K562 (cell line): ENCODE results near the gene NACAD. TPM values are rescaled to one million over a fixed set of nuclear protein-coding genes. Genes with fewer than 3 reads are reported as not detected.
A peak's percentile ranks its signal among the peaks of the same experiment; 100 is the strongest.

Source experiments
- ATAC-seq: fragments of 200-7000 bp; cut with Tn5 transposase; 3 replicates; pipeline ENCODE4 v1.9.1; 2020; ENCODE audit warnings: moderate library complexity
- BruUV-seq: library from RNA; stranded (reverse); fragments of 400-500 nt; replicated peaks from 2 replicates; lab custom pipeline; 2021; lab: Mats Ljungman, UMichigan
- CTCF ChIA-PET: fragments of 300-600 bp; formaldehyde crosslinking; extraction: SDS; loops from one replicate; lab custom pipeline; 2021; ENCODE audit warnings: low intra/inter-chr PET ratio; lab: Yijun Ruan, JAX
- POLR2A ChIA-PET: fragments of 300-600, 350-650 bp; sonication (Branson Sonifier 250); formaldehyde crosslinking; extraction: SDS; loops from one replicate; lab custom pipeline; 2021; ENCODE audit warnings: antibody characterized with exemption, inconsistent platforms; lab: Yijun Ruan, JAX
- DNase-seq, 4 experiments: peaks; one replicate each; pipeline versions ENCODE4 v3.0.0 to v3.0.0-alpha.2; 2011 to 2018; ENCODE audit warnings: low spot score in 3 of 4, mixed read lengths in 3 of 4; ENCODE audit errors: extremely low read depth in 1 of 4
- FAIRE-seq: peaks from 2 replicates; lab custom pipeline; 2011; peaks lifted over from hg19 to GRCh38; lab: Jason Lieb, UNC
- H2AFZ ChIP-seq: 2 replicates; pipeline ENCODE4 v1.6.0; 2011; ENCODE audit warnings: low read depth, low read length, control low read depth, inconsistent platforms
- H3K27ac ChIP-seq: fragments of 200-600 bp; 3 replicates; pipeline ENCODE4 v1.8.0; 2011; ENCODE audit warnings: low read depth, mild to moderate bottlenecking, control low read depth, inconsistent platforms, low read length, moderate library complexity, mixed read lengths; ENCODE audit errors: extremely low read depth
- H3K27me3 ChIP-seq, 2 experiments: fragments of 300-600 bp in 1 of 2; 2 replicates in 1 of 2; 3 replicates in 1 of 2; pipeline versions ENCODE4 v1.6.0 to v1.8.0; 2011; ENCODE audit warnings: inconsistent platforms in 2 of 2, low read length in 2 of 2, mild to moderate bottlenecking in 1 of 2, mixed read lengths in 1 of 2, moderate library complexity in 1 of 2; ENCODE audit not compliant: control insufficient read depth in 2 of 2, insufficient read depth in 2 of 2
- H3K36me3 ChIP-seq: fragments of 300-600 bp; 3 replicates; pipeline ENCODE4 v1.8.0; 2011; ENCODE audit warnings: mild to moderate bottlenecking, low read length, inconsistent platforms; ENCODE audit not compliant: control insufficient read depth, insufficient read depth
- H3K4me1 ChIP-seq, 2 experiments: fragments of 200-600 bp in 1 of 2; replicated peaks in 1 of 2; 2 replicates in 1 of 2; 3 replicates in 1 of 2; pipeline versions ENCODE4 v1.5.1 to v1.8.0; 2011; ENCODE audit warnings: inconsistent platforms in 2 of 2, low read length in 2 of 2, mild to moderate bottlenecking in 1 of 2, mixed read lengths in 1 of 2, moderate library complexity in 1 of 2; ENCODE audit not compliant: control insufficient read depth in 2 of 2, insufficient read depth in 2 of 2
- H3K4me2 ChIP-seq: 2 replicates; pipeline ENCODE4 v1.6.1; 2011; ENCODE audit warnings: low read length, control low read depth, inconsistent platforms, mixed read lengths; ENCODE audit not compliant: insufficient read depth
- H3K4me3 ChIP-seq: fragments of 200-600 bp; sonication (generic), shearing (Covaris generic); 2 replicates; pipeline ENCODE4 v1.5.1; 2016; ENCODE audit warnings: control low read depth, inconsistent platforms
- H3K79me2 ChIP-seq: fragments of 200-600 bp; 3 replicates; pipeline ENCODE4 v1.8.0; 2011; ENCODE audit warnings: low read length, inconsistent platforms; ENCODE audit not compliant: control insufficient read depth, insufficient read depth
- H3K9ac ChIP-seq, 2 experiments: 2 replicates each; pipeline versions ENCODE4 v1.6.0 to v1.6.1; 2011; ENCODE audit warnings: low read depth in 2 of 2, low read length in 2 of 2, control low read depth in 1 of 2, inconsistent platforms in 1 of 2, mild to moderate bottlenecking in 1 of 2, mixed read lengths in 1 of 2; ENCODE audit not compliant: insufficient read depth in 1 of 2
- H3K9me1 ChIP-seq: one replicate; pipeline ENCODE4 v1.6.0; 2011; ENCODE audit warnings: inconsistent platforms, mild to moderate bottlenecking, low read length, moderate library complexity; ENCODE audit not compliant: control insufficient read depth, insufficient read depth
- H3K9me3 ChIP-seq: replicated peaks from 2 replicates; pipeline ENCODE4 v1.5.1; 2011; ENCODE audit warnings: low read depth, low read length, inconsistent platforms; ENCODE audit not compliant: control insufficient read depth, insufficient read depth
- H4K20me1 ChIP-seq: replicated peaks from 2 replicates; pipeline ENCODE4 v1.6.1; 2011; ENCODE audit warnings: low read length, inconsistent platforms, mixed read lengths; ENCODE audit not compliant: control insufficient read depth, insufficient read depth
- ARID3B ChIP-seq: fragments of 250-450 bp; sonication (Bioruptor Pico); IDR thresholded peaks from 2 replicates; pipeline ENCODE4 v1.4.0; 2020; ENCODE audit warnings: borderline replicate concordance
- ATF7 ChIP-seq: fragments of 450-650 bp; IDR thresholded peaks from 2 replicates; pipeline ENCODE4 v1.7.1; 2014; ENCODE audit warnings: mild to moderate bottlenecking, moderate library complexity
- CCNT2 ChIP-seq: IDR thresholded peaks from 2 replicates; pipeline ENCODE4 v1.6.1; 2011; ENCODE audit warnings: borderline replicate concordance, low read depth, mild to moderate bottlenecking, moderate library complexity, mixed read lengths, low read length; ENCODE audit not compliant: insufficient read length; ENCODE audit errors: extremely low read depth
- CEBPB ChIP-seq: fragments of 450-650 bp; IDR thresholded peaks from 2 replicates; pipeline ENCODE4 v1.6.1; 2016; ENCODE audit warnings: missing genetic modification characterization, missing compliant biosample characterization
- ETV6 ChIP-seq, 3 experiments: fragments of 150-350 bp in 1 of 3; sonication (generic) in 1 of 3; formaldehyde crosslinking in 1 of 3; IDR thresholded peaks; 2 replicates each; pipeline versions ENCODE4 v1.6.1 to v1.8.0; 2014 to 2022; ENCODE audit warnings: borderline replicate concordance in 2 of 3, low read depth in 2 of 3, antibody characterized with exemption in 1 of 3, low read length in 1 of 3, mild to moderate bottlenecking in 1 of 3, missing genetic modification reagents in 1 of 3
- HOMEZ ChIP-seq: fragments of 250-450 bp; sonication (Bioruptor Pico); IDR thresholded peaks from 2 replicates; pipeline ENCODE4 v1.4.0; 2020; ENCODE audit warnings: mild to moderate bottlenecking, moderate library complexity
- KDM4B ChIP-seq, 2 experiments: fragments of 450-650 bp in 1 of 2; sonication (generic) in 1 of 2; IDR thresholded peaks; 2 replicates each; pipeline ENCODE4 v1.6.1; 2016 to 2017; ENCODE audit warnings: borderline replicate concordance in 2 of 2, antibody characterized with exemption in 1 of 2, low read depth in 1 of 2, mild to moderate bottlenecking in 1 of 2
- MYC ChIP-seq, 2 experiments: fragments of 250-450 bp in 1 of 2; sonication (Bioruptor Pico) in 1 of 2; IDR thresholded peaks; 2 replicates each; pipeline versions ENCODE4 v1.5.1 to v1.6.1; 2012 to 2021; ENCODE audit warnings: low read depth in 2 of 2, borderline replicate concordance in 1 of 2, improper control_type of control experiment in 1 of 2, low read length in 1 of 2, mild to moderate bottlenecking in 1 of 2, moderate library complexity in 1 of 2
- NELFE ChIP-seq: IDR thresholded peaks from 2 replicates; pipeline ENCODE4 v1.6.1; 2011; ENCODE audit warnings: mild to moderate bottlenecking; ENCODE audit not compliant: insufficient read depth, insufficient read length
- NEUROD1 ChIP-seq: fragments of 150-350 bp; IDR thresholded peaks from 2 replicates; pipeline ENCODE4 v1.6.1; 2014; ENCODE audit warnings: borderline replicate concordance, low read length, low read depth; ENCODE audit not compliant: partially characterized antibody
- SUPT5H ChIP-seq: fragments of 450-650 bp; IDR thresholded peaks from 2 replicates; pipeline ENCODE4 v1.6.1; 2016
- TCF7 ChIP-seq: sonication (generic); IDR thresholded peaks from 2 replicates; pipeline ENCODE4 v1.6.1; 2016; ENCODE audit warnings: antibody characterized with exemption, borderline replicate concordance
- USF1 ChIP-seq: sonication (generic); formaldehyde crosslinking; IDR thresholded peaks from 2 replicates; pipeline ENCODE4 v1.9.0; 2022; ENCODE audit warnings: mild to moderate bottlenecking, missing genetic modification reagents
- ZNF511 ChIP-seq: sonication (generic); formaldehyde crosslinking; IDR thresholded peaks from 2 replicates; pipeline ENCODE4 v1.8.0; 2022; ENCODE audit warnings: mild to moderate bottlenecking, missing genetic modification reagents
- ZNF696 ChIP-seq: fragments of 250-450 bp; sonication (Bioruptor Pico); conservative IDR thresholded peaks from 2 replicates; pipeline ENCODE4 v1.4.0; 2020; ENCODE audit warnings: mild to moderate bottlenecking, moderate library complexity
- WGBS: fragments of 100-300 bp; shearing (Covaris generic); methylation state at CpG from one replicate; pipeline ENCODE4 v1.1.6; 2016; ENCODE audit warnings: low coverage, mixed read lengths; ENCODE audit not compliant: insufficient coverage; ENCODE audit errors: missing lambda C conversion rate; 5-methylcytosine and 5-hydroxymethylcytosine counted together
- in situ Hi-C: fragments of 300-500 bp; cut with MboI; formaldehyde crosslinking; loops from 4 replicates; pipeline ENCODE4 v1.15.0; 2018; ENCODE audit warnings: inconsistent platforms, mixed read lengths
- intact Hi-C: fragments of 100-400 bp; cut with micrococcal nuclease; formaldehyde crosslinking; loops from 2 replicates; pipeline ENCODE4 v1.14.2; 2022
- polyA plus RNA-seq, 8 experiments: library from polyadenylated mRNA; depleted of rRNA in 4 of 8; stranded (reverse) in 5 of 8; unstranded in 3 of 8; fragments of >200 nt; fragmentation: Nextera tagmentation in 2 of 8; fragmentation: Illumina TruSeq in 1 of 8; extraction: Ambion mirVana in 2 of 8; extraction: Trizol in 1 of 8; gene quantifications; 2 replicates each; pipeline versions ENCODE4 v1.2.1 to v1.2.3, GENCODE V29; 2011 to 2014; ENCODE audit warnings: inconsistent platforms in 1 of 8, missing spikeins in 1 of 8
- total RNA-seq, 7 experiments: library from RNA; depleted of rRNA in 6 of 7; stranded (reverse); fragments of >200 nt in 6 of 7; fragmentation: Illumina TruSeq in 2 of 7; extraction: Trizol in 2 of 7; gene quantifications; 2 replicates each; pipeline versions ENCODE4 v1.2.1 to v1.2.3, GENCODE V29; 2011 to 2021; ENCODE audit warnings: low replicate concordance in 1 of 7

The NACAD gene
- total and polyA plus RNA-seq, 9 of the 15 experiments (the other 6 are each of a cell fraction or from before 2014, with no cell fraction given): under 0.01 to 0.03 (median 0.02) TPM; not detected in 5

- no peaks in the 10 kb centered on the region for H3K36me3 ChIP-seq
- H3K27ac ChIP-seq: no peak overlapping the region
- in situ Hi-C loops (no loop called here), intact Hi-C loops (no loop called here)
- H4K20me1 ChIP-seq: no peaks in the 10 kb centered on the region
- H3K4me2 ChIP-seq: no peak overlapping the region
- ATAC-seq: no peak
- peaks cover 0 to 6% of the 10 kb centered on the region in 2 experiments; a peak in 4 of 5 replicates for H3K4me1 ChIP-seq
- no peak for TF ChIP-seq ATF7
- TF ChIP-seq CEBPB: no peak
- no peak for TF ChIP-seq CCNT2
- TF ChIP-seq ARID3B (CRISPR knock-in tag): no peak
- TF ChIP-seq MYC (IDR thresholded peaks at IDR 0.05; ENCODE audit: low read depth, low read length): no peak
- TF ChIP-seq MYC (CRISPR knock-in tag; IDR thresholded peaks at IDR 0.05; ENCODE audit: borderline replicate concordance, low read depth): no peak
- TF ChIP-seq NEUROD1: no peak
- no peak for TF ChIP-seq SUPT5H
- no peak for TF ChIP-seq ETV6 (IDR thresholded peaks at IDR 0.05; ENCODE audit: borderline replicate concordance in 1 of 2, low read depth in 2 of 2, low read length in 1 of 2)
- no peak for TF ChIP-seq ETV6 (CRISPR knock-in tag; IDR thresholded peaks at IDR 0.05; ENCODE audit: borderline replicate concordance)
- no peak for TF ChIP-seq USF1 (CRISPR knock-in tag)
- no peak for TF ChIP-seq ZNF511 (CRISPR knock-in tag)
- no peak for TF ChIP-seq KDM4B (IDR thresholded peaks at IDR 0.05; ENCODE audit: borderline replicate concordance in 2 of 2, low read depth in 1 of 2)
- TF ChIP-seq HOMEZ (CRISPR knock-in tag): no peak
- TF ChIP-seq TCF7: no peak
- no peak for TF ChIP-seq ZNF696 (CRISPR knock-in tag)
- no peak for TF ChIP-seq NELFE
- FAIRE-seq: no peak
- CTCF ChIA-PET: no interaction called here
- no peak overlapping the region for H3K4me3 ChIP-seq
- peak overlapping the region in 1 of 2 experiments; percentile 21; a peak in 1 of 4 replicates for H3K9ac ChIP-seq
- no TSS peak for BruUV-seq
- no peaks in the 10 kb centered on the region for H3K79me2 ChIP-seq
- no peak overlapping the region for H2AFZ ChIP-seq
- POLR2A ChIA-PET: interaction anchor here (1.6 to 2.4 kb wide), 2 partner anchors 14 to 270 kb away, joined by 3 to 5 read pairs; partner anchors contain the start of gene H2AZ2
- no peaks in the 10 kb centered on the region for H3K9me3 ChIP-seq
- WGBS: 60% methylated on average over 4 of the region's 4 CpGs
- H3K27me3 ChIP-seq: no peaks in the 10 kb centered on the region
- no peak for DNase-seq
- no peaks in the 10 kb centered on the region for H3K9me1 ChIP-seq
Measured at GRCh38 chr7:45118292-45118691, 29.5 kb upstream of the NACAD start.
